GM18520 (cell line): ENCODE data around the gene DHX34.
"Not testable (repeated sequence)": the region's sequence is repeated elsewhere in the genome, so short reads cannot be mapped to it uniquely, and the experiment has no call there.

Source experiments
- ATAC-seq: cut with Tn5 transposase; IDR thresholded peaks from one replicate; pipeline ENCODE4 v1.9.1; 2021; ENCODE audit not compliant: unreplicated experiment

The DHX34 gene, protein sequence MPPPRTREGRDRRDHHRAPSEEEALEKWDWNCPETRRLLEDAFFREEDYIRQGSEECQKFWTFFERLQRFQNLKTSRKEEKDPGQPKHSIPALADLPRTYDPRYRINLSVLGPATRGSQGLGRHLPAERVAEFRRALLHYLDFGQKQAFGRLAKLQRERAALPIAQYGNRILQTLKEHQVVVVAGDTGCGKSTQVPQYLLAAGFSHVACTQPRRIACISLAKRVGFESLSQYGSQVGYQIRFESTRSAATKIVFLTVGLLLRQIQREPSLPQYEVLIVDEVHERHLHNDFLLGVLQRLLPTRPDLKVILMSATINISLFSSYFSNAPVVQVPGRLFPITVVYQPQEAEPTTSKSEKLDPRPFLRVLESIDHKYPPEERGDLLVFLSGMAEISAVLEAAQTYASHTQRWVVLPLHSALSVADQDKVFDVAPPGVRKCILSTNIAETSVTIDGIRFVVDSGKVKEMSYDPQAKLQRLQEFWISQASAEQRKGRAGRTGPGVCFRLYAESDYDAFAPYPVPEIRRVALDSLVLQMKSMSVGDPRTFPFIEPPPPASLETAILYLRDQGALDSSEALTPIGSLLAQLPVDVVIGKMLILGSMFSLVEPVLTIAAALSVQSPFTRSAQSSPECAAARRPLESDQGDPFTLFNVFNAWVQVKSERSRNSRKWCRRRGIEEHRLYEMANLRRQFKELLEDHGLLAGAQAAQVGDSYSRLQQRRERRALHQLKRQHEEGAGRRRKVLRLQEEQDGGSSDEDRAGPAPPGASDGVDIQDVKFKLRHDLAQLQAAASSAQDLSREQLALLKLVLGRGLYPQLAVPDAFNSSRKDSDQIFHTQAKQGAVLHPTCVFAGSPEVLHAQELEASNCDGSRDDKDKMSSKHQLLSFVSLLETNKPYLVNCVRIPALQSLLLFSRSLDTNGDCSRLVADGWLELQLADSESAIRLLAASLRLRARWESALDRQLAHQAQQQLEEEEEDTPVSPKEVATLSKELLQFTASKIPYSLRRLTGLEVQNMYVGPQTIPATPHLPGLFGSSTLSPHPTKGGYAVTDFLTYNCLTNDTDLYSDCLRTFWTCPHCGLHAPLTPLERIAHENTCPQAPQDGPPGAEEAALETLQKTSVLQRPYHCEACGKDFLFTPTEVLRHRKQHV

DNA sequence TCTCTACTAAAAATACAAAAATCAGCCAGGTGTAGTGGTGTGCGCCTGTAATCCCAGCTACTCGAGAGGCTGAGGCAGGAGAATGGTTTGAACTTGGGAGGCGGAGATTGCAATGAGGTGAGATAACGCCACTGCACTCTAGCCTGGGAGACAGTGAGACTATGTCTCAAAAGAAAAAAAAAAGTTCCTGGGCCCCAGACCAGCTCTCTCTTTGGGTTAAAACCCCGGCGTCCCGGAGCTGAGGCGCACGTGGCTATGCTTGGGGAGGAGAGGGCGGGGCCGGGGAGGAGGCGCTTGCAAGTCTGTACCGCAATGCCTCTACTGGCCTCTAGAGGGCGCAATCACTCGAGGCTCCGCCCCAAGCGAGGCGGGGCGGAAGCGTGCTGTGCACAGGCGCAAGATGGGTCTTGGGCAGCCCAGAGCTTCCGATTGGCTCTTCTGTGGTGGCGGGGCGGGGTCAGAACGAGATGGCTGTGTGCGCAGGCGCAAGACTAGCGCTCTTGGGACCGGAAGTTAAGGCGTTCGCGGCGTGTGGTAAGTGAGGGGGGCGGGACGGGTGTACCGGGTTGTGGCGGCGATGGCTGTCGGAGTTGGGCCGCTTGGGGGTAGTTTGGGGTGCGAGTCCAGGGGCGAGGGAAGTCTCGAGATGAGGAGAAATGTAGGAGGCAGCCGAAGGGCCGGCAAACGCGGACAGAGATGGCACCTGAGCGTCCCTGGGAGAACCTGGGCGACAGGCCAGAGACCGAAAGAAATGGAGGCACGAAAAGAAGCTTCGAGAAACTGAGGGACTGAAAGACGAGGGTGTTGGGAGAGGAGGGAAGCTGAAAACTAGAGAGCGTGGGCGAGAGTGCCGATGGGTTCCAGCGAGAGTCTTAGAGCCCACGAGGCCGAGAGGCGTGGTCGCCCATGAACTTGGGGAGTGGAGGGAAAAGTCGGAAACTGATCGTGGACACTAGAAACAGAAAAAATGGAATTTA lies at the start of gene DHX34:
DHX34 (plus strand) TSS at position 497 of the 977 bp plus-strand sequence. CDS start 3,716 bp downstream, outside the sequence.
- ATAC-seq, result peak; percentile 93

DNA sequence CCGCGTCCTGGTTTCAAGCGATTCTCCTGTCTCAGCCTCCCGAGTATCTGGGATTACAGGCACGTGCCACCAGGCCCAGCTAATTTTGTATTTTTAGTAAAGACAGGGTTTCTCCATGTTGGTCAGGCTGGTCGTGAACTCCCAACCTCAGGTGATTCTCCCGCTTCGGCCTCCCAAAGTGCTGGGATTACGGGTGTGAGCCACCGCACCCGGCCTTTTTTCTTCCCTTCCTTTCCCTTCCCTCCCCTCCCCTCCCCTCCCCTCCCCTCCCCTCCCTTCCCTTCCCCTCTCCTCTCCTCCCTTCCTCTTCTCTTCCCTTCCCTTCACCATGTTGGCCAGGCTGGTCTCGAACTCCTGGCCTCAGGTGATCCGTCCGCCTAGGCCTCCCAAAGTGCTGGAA lies 48.2 kb upstream of the DHX34 start:
- not testable (repeated sequence) for ATAC-seq

GRCh38 chr19:47302249-47302648 lies 46.9 kb upstream of the DHX34 start:
- no peak for ATAC-seq

DNA sequence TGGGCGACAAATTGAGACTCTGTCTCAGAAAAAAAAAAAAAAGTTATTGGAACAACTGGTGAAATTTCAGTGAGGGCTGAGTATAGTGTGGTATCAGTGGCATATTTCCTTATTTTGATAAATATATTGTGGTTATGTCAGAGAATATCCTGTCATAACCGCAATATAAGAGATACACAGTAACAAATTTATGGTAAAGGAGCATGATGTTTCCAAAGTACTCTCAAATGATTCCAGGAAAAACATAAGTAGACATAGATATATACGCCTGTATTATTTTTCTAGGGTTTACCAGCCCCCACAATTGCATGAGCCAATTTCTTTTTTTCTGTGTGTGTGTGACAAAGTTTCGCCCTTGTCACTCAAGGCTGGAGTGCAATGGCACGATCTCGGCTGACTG lies 45.1 kb upstream of the DHX34 start:
- ATAC-seq, result no peak

DNA sequence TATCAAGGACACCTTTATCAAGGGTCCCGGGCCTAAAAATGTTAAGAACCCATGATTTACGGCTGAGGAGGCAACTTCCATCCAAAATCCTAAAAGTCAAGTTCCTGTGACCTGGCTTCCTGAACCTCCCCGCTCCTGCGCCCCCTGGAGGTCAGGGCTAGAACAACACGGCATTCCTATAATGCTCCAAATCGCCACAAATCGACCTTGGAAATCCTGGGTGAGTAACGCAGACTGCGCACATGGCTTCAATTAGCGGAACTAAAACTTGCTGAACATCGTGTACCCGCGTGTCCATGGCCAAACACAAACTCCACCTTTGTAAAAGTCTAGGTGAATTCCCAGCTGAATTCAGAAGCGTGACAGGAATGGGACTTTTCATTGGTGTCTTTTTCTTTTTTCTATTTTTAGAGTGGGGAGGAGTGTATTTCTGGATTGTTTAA lies 43.8 kb upstream of the DHX34 start:
- no peak for ATAC-seq

GRCh38 chr19:47306303-47306702 lies 42.8 kb upstream of the DHX34 start:
- ATAC-seq, result no peak

DNA sequence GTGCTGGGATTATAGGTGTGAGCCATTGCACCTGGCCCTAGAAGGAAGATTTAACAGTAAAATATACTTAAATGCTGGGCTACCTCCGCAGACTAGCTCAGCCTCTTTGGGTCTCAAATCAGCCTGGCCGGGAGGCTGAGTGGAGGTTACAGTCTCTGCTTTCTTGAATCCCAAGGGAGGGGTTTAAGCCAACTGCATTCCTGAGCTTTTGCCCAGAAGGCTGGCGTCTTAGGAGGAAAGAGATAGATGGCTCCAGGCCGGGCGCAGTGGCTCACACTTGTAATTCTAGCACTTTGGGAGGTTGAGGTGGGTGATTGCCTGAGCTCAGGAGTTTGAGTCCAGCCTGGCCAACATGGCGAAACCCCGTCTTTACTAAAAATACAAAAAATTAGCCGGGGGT lies 40.1 kb upstream of the DHX34 start:
- no peak for ATAC-seq

DNA sequence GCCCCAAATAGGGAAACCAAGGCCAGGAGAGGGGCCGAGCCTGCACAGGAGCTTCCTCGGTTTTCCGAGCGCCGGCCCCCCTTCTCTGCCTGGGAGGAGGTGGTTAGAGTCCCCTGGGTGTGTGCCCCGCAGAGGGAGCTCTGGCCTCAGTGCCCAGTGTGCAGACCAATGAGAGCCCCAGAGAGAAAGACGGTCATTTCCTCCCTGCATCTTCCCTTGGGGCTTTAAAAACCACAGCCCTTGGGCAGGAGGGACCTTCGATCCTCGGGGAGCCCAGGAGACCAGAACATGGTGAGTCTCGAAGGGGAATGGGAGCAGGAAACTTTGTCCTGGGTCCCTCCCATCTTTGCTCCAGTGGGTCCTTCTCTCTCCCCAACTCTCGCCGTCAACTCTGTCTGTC lies 39.5 kb upstream of the DHX34 start, which contains the start of gene C5AR1:
C5AR1 (plus strand) TSS at position 254 of the 400 bp plus-strand sequence; CDS start at position 289, 35 bp downstream.
- no peak for ATAC-seq

DNA sequence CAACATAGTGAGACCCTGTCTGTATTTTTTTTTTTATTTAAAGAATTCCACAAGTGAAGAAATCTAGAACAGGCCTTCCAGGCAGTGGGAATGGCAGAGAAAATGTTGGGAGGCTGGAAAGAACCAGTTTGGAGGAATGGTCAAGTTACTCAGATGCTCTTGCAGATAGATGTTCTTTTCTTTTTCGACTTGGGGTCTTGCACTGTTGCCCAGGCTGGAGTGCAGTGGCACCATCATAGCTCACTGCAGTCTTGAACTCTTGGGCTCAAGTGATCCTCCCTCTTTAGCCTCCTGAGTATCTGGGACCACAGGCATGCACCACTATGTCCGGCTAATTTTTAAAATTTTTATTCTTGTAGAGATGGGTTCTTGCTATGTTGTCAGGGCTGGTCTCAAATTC lies 38.8 kb upstream of the DHX34 start:
- no peak for ATAC-seq

- no peak for ATAC-seq
Measured at GRCh38 chr19:47310819-47311218, 38.3 kb upstream of the DHX34 start.

DNA sequence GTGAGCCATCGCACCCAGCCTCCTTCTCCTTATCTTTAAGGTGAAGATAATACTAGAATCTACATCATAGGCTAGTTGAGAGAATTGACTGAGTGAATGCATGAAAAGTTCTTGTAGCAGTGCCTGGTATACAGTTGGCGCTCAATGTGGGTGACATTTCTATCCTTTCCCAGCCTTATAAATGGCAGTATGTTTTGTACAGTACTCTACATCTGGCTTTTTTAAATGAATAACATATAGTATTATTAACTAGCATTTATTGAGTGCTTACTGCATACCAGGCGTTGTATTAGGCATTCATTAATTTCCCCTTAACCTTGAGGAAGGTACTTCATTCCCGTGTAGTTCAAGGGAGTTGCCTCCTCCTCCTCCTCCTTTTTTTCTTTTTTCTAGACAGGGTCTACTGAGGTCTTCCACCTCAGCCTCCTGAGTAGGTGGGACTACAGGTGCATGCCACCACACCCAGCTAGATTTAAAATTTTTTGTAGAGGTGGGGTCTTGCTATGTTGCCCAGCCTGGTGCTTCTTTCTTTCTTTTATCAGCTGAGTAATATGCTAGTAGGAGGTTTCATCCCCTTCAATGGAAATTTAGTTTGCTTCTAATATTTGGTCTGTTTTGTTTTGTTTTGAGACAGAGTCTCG lies 36.6 kb upstream of the DHX34 start:
- no peak for ATAC-seq

DNA sequence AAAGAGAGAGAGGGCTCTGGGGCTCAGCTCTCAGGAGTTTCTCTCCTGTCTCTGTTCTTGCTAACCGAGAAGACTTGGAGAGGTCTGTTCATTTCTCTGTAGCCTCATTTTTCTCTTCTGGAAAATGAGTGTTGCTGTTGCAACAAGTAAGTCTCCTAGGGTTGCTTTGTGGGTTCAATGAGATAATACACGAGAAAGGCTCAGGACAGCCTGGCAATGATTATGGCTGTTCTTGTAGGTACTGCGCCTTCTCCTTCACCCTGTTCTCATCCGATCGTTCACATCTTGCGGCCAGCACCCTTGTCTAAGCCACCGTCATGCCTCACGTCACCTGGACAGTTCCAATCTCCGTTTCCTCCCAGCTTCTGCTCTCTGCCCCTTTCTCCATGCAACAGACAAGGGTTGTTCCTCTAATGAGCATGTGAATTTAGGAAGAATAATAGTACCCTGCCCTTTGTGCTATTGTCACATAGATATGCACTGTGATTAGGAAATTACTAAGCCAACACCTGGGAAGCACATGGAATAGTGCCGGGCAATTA lies 35.3 kb upstream of the DHX34 start:
- no peak for ATAC-seq

- ATAC-seq, result no peak
Measured at GRCh38 chr19:47315125-47315821, 33.8 kb upstream of the DHX34 start.

DNA sequence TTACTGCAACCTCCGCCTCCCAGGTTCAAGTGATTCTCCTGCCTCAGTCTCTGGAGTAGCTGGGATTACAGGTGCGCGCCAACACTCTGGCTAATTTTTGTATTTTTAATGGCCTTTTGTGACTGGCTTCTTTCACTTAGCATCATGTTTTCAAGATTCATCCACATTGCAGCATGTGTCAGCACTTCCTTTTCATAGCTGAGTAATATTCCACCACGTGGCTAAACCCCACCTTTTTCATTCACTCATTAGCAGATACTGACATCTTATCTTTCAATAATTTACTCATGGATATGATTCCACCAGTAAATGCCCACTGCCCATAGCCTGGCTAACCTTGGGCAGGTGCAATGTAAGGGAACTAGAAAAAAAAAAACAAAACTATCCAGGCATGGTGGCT lies 32.6 kb upstream of the DHX34 start:
- no peak for ATAC-seq

DNA sequence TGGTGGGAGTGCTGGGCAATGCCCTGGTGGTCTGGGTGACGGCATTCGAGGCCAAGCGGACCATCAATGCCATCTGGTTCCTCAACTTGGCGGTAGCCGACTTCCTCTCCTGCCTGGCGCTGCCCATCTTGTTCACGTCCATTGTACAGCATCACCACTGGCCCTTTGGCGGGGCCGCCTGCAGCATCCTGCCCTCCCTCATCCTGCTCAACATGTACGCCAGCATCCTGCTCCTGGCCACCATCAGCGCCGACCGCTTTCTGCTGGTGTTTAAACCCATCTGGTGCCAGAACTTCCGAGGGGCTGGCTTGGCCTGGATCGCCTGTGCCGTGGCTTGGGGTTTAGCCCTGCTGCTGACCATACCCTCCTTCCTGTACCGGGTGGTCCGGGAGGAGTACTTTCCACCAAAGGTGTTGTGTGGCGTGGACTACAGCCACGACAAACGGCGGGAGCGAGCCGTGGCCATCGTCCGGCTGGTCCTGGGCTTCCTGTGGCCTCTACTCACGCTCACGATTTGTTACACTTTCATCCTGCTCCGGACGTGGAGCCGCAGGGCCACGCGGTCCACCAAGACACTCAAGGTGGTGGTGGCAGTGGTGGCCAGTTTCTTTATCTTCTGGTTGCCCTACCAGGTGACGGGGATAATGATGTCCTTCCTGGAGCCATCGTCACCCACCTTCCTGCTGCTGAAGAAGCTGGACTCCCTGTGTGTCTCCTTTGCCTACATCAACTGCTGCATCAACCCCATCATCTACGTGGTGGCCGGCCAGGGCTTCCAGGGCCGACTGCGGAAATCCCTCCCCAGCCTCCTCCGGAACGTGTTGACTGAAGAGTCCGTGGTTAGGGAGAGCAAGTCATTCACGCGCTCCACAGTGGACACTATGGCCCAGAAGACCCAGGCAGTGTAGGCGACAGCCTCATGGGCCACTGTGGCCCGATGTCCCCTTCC lies 28.9 kb upstream of the DHX34 start:
- no peak for ATAC-seq

GRCh38 chr19:47321630-47322029 lies 27.5 kb upstream of the DHX34 start:
- ATAC-seq, result no peak

- ATAC-seq, result no peak
Measured at GRCh38 chr19:47322058-47322457, 27.1 kb upstream of the DHX34 start.

GRCh38 chr19:47323409-47323808 lies 25.7 kb upstream of the DHX34 start:
- ATAC-seq, result no peak
